K562 (cell line): ENCODE measurements around the gene SRL. TPM values are rescaled to one million over a fixed set of nuclear protein-coding genes. Genes with fewer than 3 reads are reported as not detected.

Experiments used
- ARID4B ChIP-seq: sonication (generic); formaldehyde crosslinking; IDR thresholded peaks from 2 replicates; pipeline ENCODE4 v1.8.0; 2022; ENCODE audit warnings: mild to moderate bottlenecking, missing genetic modification reagents
- C11orf30 ChIP-seq: fragments of 450-650 bp; IDR thresholded peaks from 2 replicates; pipeline ENCODE4 v1.6.1; 2016; ENCODE audit warnings: low read depth, mild to moderate bottlenecking
- CSDE1 ChIP-seq, 2 experiments: fragments of 450-650 bp; IDR thresholded peaks; 2 replicates each; pipeline ENCODE4 v1.6.1; 2016; ENCODE audit warnings: mild to moderate bottlenecking in 1 of 2
- EHMT2 ChIP-seq: fragments of 450-650 bp; IDR thresholded peaks from 2 replicates; pipeline ENCODE4 v1.6.1; 2018; ENCODE audit warnings: antibody characterized with exemption
- ELK1 ChIP-seq: sonication (generic); formaldehyde crosslinking; IDR thresholded peaks from 2 replicates; pipeline ENCODE4 v1.8.1; 2022; ENCODE audit warnings: missing genetic modification reagents
- EWSR1 ChIP-seq: fragments of 450-650 bp; IDR thresholded peaks from 2 replicates; pipeline ENCODE4 v1.6.1; 2018; ENCODE audit warnings: borderline replicate concordance, mild to moderate bottlenecking, low read depth, moderate library complexity; ENCODE audit not compliant: partially characterized antibody
- FOXJ2 ChIP-seq: fragments of 200-800 bp; sonication (Bioruptor generic); IDR thresholded peaks from 2 replicates; pipeline ENCODE4 v1.6.1; 2016; ENCODE audit warnings: missing genetic modification characterization, missing compliant biosample characterization
- HDAC2 ChIP-seq: fragments of 450-650 bp; IDR thresholded peaks from 2 replicates; pipeline ENCODE4 v1.6.1; 2016; ENCODE audit warnings: mild to moderate bottlenecking
- HDGF ChIP-seq: fragments of 450-650 bp; IDR thresholded peaks from 2 replicates; pipeline ENCODE4 v1.6.1; 2016
- HSF4 ChIP-seq: fragments of 250-450 bp; sonication (Bioruptor Pico); IDR thresholded peaks from 2 replicates; pipeline ENCODE4 v2.1.2; 2022; ENCODE audit warnings: mild to moderate bottlenecking, moderate library complexity, borderline replicate concordance
- MAFF ChIP-seq: IDR thresholded peaks from 2 replicates; pipeline ENCODE4 v1.6.1; 2012; ENCODE audit warnings: low read length, improper control_type of control experiment
- MCM5 ChIP-seq: fragments of 450-650 bp; IDR thresholded peaks from 2 replicates; pipeline ENCODE4 v1.6.1; 2016; ENCODE audit warnings: low read depth
- NR2C1 ChIP-seq, 2 experiments: fragments of 450-650 bp; IDR thresholded peaks; 2 replicates each; pipeline ENCODE4 v1.6.1; 2017; ENCODE audit warnings: mild to moderate bottlenecking in 2 of 2, antibody characterized with exemption in 1 of 2, inconsistent platforms in 1 of 2, missing compliant biosample characterization in 1 of 2, missing genetic modification characterization in 1 of 2
- PRPF4 ChIP-seq: fragments of 200-400 bp; formaldehyde crosslinking; IDR thresholded peaks from one replicate; pipeline ENCODE4 v1.6.1; 2017; ENCODE audit warnings: low read length, low read depth, mild to moderate bottlenecking; ENCODE audit not compliant: insufficient read depth, poor library complexity, severe bottlenecking
- RNF2 ChIP-seq: sonication (generic); IDR thresholded peaks from 2 replicates; pipeline ENCODE4 v1.6.1; 2016
- SREBF1 ChIP-seq: fragments of 150-350 bp; IDR thresholded peaks from 2 replicates; pipeline ENCODE4 v1.6.1; 2014; ENCODE audit warnings: antibody characterized with exemption, low read depth, low read length, borderline replicate concordance
- STAT6 ChIP-seq: sonication (generic); formaldehyde crosslinking; IDR thresholded peaks from 2 replicates; pipeline ENCODE4 v1.8.1; 2023; ENCODE audit warnings: mild to moderate bottlenecking, missing genetic modification reagents
- TCF7 ChIP-seq: sonication (generic); IDR thresholded peaks from 2 replicates; pipeline ENCODE4 v1.6.1; 2016; ENCODE audit warnings: antibody characterized with exemption, borderline replicate concordance
- ZNF134 ChIP-seq: fragments of 250-450 bp; sonication (Bioruptor Pico); conservative IDR thresholded peaks from 2 replicates; pipeline ENCODE4 v1.4.0; 2020
- ZNF197 ChIP-seq: fragments of 200-800 bp; sonication (Bioruptor generic); IDR thresholded peaks from 2 replicates; pipeline ENCODE4 v1.6.1; 2016; ENCODE audit warnings: low read depth, missing genetic modification characterization, missing compliant biosample characterization
- polyA plus RNA-seq, 8 experiments: library from polyadenylated mRNA; depleted of rRNA in 4 of 8; stranded (reverse) in 5 of 8; unstranded in 3 of 8; fragments of >200 nt; fragmentation: Nextera tagmentation in 2 of 8; fragmentation: Illumina TruSeq in 1 of 8; extraction: Ambion mirVana in 2 of 8; extraction: Trizol in 1 of 8; gene quantifications; 2 replicates each; pipeline versions ENCODE4 v1.2.1 to v1.2.3, GENCODE V29; 2011 to 2014; ENCODE audit warnings: inconsistent platforms in 1 of 8, missing spikeins in 1 of 8
- total RNA-seq, 7 experiments: library from RNA; depleted of rRNA in 6 of 7; stranded (reverse); fragments of >200 nt in 6 of 7; fragmentation: Illumina TruSeq in 2 of 7; extraction: Trizol in 2 of 7; gene quantifications; 2 replicates each; pipeline versions ENCODE4 v1.2.1 to v1.2.3, GENCODE V29; 2011 to 2021; ENCODE audit warnings: low replicate concordance in 1 of 7

Gene SRL
- total and polyA plus RNA-seq, 9 of the 15 experiments (the other 6 are each of a cell fraction or from before 2014, with no cell fraction given), result 0.01 TPM; not detected in 8

GRCh38 chr16:4183237-4184037 is 58.4 kb downstream of the SRL start (continued):
- TF ChIP-seq ARID4B (peak; percentile 37; the same call in 1 of the 2 replicates), PRPF4 (peak; percentile 80), SREBF1 (no peak), FOXJ2 (tag) (no peak), ZNF197 (CRISPR knock-in tag) (no peak), ZNF134 (no peak), RNF2 (peak; percentile 72), HSF4 (no peak), CSDE1 (IDR thresholded peaks at IDR 0.05) (no peak; a peak in 1 of 4 replicates), EWSR1 (no peak), EHMT2 (no peak), HDAC2 (peak; percentile 61; the same call in 1 of the 2 replicates), ELK1 (CRISPR knock-in tag) (no peak), C11orf30 (no peak), NR2C1 (IDR thresholded peaks at IDR 0.05) (no peak), NR2C1 (tag; IDR thresholded peaks at IDR 0.05) (peak; percentile 60), MCM5 (no peak), HDGF (no peak), STAT6 (CRISPR knock-in tag) (no peak), MAFF (no peak), TCF7 (no peak)
